Measurements from ENCODE around the gene GGCX.

Gene GGCX

GRCh38 chr2:85505551-85506238, 55.6 kb downstream of the GGCX start:
- no peak for DNase-seq

GRCh38 chr2:85504778-85505261, 56.5 kb downstream of the GGCX start:
- DNase-seq: no peak

GRCh38 chr2:85503851-85504777, 57.2 kb downstream of the GGCX start:
- DNase-seq: no peak

GRCh38 chr2:85503168-85503850, 58.0 kb downstream of the GGCX start:
- no peak for DNase-seq

- DNase-seq: no peak
These were observed 58.6 kb downstream of the GGCX start for GRCh38 chr2:85502720-85503119.

- peak; percentile 29 for DNase-seq
These were observed 60.0 kb downstream of the GGCX start for GRCh38 chr2:85501248-85501647.

- DNase-seq: no peak
These were observed 63.2 kb downstream of the GGCX start for GRCh38 chr2:85497944-85498630.

- no peak for DNase-seq
These were observed 64.9 kb downstream of the GGCX start for GRCh38 chr2:85496436-85496835.

Data from CD4-positive, alpha-beta T cell treated with Interleukin-15 for 1 hour (primary cell).